ENCODE results near the gene CCDC50. TPM values are rescaled to one million over a fixed set of nuclear protein-coding genes. Genes with fewer than 3 reads are reported as not detected.
A peak's percentile ranks its signal among the peaks of the same experiment; 100 is the strongest.

CCDC50 gene
- 10 to 100 TPM; 22.0 to 23.1 TPM for total RNA-seq

DNA sequence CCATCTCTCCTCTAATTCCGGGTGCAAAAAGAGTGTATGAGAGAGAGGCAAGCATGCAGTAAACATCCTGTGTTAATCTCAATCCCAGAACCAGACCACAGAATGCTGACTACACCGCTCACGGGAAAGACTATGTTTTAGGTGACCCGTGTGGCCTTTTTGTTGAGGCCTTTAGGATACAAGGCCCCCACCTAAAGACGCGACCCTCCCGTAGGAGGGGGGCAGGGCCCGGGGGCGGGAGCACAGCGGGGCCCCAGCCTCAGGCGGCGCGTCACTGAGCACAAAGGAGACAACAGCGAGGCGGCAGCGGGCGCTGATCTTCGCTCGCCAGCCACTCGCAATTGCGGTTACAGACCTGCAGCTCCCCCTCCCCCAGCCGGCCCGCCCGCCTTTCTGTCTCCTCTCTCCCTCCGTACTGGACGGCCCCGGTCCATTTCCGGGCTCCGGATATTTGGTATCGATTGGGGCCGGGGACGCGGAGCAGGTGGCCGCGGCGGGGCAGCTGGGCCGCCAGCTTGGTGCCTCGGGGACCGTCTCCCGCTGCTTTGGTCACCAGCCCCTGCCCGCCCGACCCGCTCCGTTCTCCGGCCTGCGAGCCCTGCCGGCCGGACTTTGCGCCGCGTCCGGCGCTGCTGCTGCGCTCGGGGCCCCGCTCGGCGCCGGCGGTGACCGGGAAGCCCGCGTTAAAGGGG lies at the start of gene CCDC50:
Gene CCDC50 (plus strand): TSS at position 433 of the 692 bp plus-strand sequence. CDS start 281 bp downstream, outside the sequence.
- POLR2A ChIA-PET: no interaction called here
- H3K4me3 Mint-ChIP-seq: peak within 1 kb of the TSS; percentile 79

DNA sequence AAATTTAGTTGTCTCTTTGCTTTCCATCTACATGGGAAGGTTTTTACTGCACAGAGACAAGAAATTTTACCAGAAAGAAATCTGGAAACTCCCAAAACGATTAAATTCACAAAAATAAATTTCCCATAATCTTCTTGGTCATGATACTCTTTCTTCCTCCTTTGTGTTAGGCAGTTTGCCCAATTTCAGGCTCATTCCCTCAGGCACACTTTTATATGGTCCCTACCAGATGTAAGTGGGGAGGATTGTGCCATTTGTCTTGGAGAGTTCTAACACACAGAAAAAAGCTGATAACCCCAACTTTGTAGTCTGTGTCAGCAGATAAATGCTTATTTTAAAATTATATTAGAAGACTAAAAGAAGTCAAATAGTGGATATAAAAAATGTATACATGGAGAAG lies 49.1 kb upstream of the CCDC50 start:
- no peak for DNase-seq
- Mint-ChIP-seq H3K9me3 (no peaks in the 10 kb centered on the region), H3K36me3 (ENCODE audit: low read depth) (no peaks in the 10 kb centered on the region), H3K4me3 (no peak overlapping the region), H3K27ac (no peak overlapping the region), H3K27me3 (peaks cover 5% of the 10 kb centered on the region), H3K4me1 (no peaks in the 10 kb centered on the region)
- POLR2A ChIA-PET: no interaction called here
- CTCF ChIA-PET: interaction anchor here (0.6 kb wide), 1 partner anchor 32 kb away, joined by 3 read pairs; no protein-coding TSS in a partner anchor

More for the DNA sequence above, at the start of gene CCDC50:
- DNase-seq: peak; percentile 64
- H3K27me3 Mint-ChIP-seq: peaks cover 13% of the 10 kb centered on the region
- peak within 1 kb of the TSS; percentile 91 for H3K27ac Mint-ChIP-seq
- peaks cover 25% of the 10 kb centered on the region for H3K4me1 Mint-ChIP-seq
- CTCF ChIA-PET: no interaction called here
- no peaks in the 10 kb centered on the region for H3K9me3 Mint-ChIP-seq
- H3K36me3 Mint-ChIP-seq (ENCODE audit: low read depth): no peaks in the 10 kb centered on the region

- no peaks in the 10 kb centered on the region for H3K9me3 Mint-ChIP-seq
- ChIA-PET CTCF (no interaction called here), POLR2A (no interaction called here)
- H3K36me3 Mint-ChIP-seq (ENCODE audit: low read depth): no peaks in the 10 kb centered on the region
- no peak for DNase-seq
- H3K27me3 Mint-ChIP-seq: peaks cover 5% of the 10 kb centered on the region
- H3K4me1 Mint-ChIP-seq: no peaks in the 10 kb centered on the region
- no peak overlapping the region for H3K27ac Mint-ChIP-seq
- no peak overlapping the region for H3K4me3 Mint-ChIP-seq
Observed at GRCh38 chr3:191280882-191281281, 48.3 kb upstream of the CCDC50 start.

GRCh38 chr3:191282251-191283185 lies 46.7 kb upstream of the CCDC50 start:
- ChIA-PET CTCF (no interaction called here), POLR2A (no interaction called here)
- no peaks in the 10 kb centered on the region for H3K36me3 Mint-ChIP-seq (ENCODE audit: low read depth)
- no peaks in the 10 kb centered on the region for H3K9me3 Mint-ChIP-seq
- H3K4me1 Mint-ChIP-seq: no peaks in the 10 kb centered on the region
- DNase-seq: no peak
- H3K27me3 Mint-ChIP-seq: peaks cover 5% of the 10 kb centered on the region
- H3K27ac Mint-ChIP-seq: no peak overlapping the region
- no peak overlapping the region for H3K4me3 Mint-ChIP-seq

GRCh38 chr3:191283400-191283799 lies 45.8 kb upstream of the CCDC50 start:
- CTCF ChIA-PET: interaction anchor here (1.0 kb wide), 1 partner anchor 18 kb away, joined by 3 read pairs; no protein-coding TSS in a partner anchor

DNA sequence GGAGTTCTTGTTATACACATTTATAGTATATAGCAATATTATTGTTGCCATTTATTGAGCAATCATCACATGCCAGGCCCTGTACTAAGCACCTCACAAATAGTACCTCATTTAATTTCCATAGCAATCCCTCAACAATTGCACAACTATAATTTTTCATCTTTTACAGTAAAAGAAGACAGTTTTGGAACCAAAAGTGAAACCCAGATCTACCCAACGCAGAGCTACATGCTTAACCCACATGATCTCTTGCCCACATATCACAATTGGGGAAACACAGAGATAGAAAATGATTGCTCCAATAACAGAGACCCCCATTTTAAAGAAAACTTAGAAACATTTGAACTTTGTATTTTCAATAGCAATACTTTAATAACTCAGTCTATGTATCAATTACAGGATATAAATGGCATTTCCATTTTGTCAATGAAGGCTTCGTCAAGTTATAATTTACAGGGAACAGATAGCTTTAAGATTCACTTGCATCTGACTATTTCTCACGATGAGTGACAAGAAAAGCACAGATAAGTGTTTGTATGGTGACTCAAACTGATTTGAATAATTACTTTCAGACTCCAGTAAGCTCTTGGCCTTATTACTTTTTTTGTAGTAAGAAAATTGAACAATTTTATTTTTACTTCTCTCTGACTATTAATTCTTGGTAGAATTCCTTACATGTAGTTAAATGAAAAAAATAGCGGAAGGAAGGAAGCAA lies 38.7 kb upstream of the CCDC50 start:
- no peak for DNase-seq
- Mint-ChIP-seq H3K4me1 (peaks cover 14% of the 10 kb centered on the region), H3K27ac (peak overlapping the region; percentile 78), H3K27me3 (no peaks in the 10 kb centered on the region), H3K9me3 (no peaks in the 10 kb centered on the region), H3K36me3 (ENCODE audit: low read depth) (no peaks in the 10 kb centered on the region), H3K4me3 (peak overlapping the region; percentile 33)
- ChIA-PET POLR2A (no interaction called here), CTCF (no interaction called here)

More at GRCh38 chr3:191283400-191283799, 45.8 kb upstream of the CCDC50 start:
- no peaks in the 10 kb centered on the region for H3K4me1 Mint-ChIP-seq
- no peaks in the 10 kb centered on the region for H3K36me3 Mint-ChIP-seq (ENCODE audit: low read depth)
- no peak overlapping the region for H3K4me3 Mint-ChIP-seq
- H3K9me3 Mint-ChIP-seq: no peaks in the 10 kb centered on the region
- H3K27ac Mint-ChIP-seq: no peak overlapping the region
- peaks cover 5% of the 10 kb centered on the region for H3K27me3 Mint-ChIP-seq
- POLR2A ChIA-PET: no interaction called here
- DNase-seq: no peak

- H3K27me3 Mint-ChIP-seq: peaks cover 4% of the 10 kb centered on the region
- no peak for DNase-seq
- H3K9me3 Mint-ChIP-seq: no peaks in the 10 kb centered on the region
- POLR2A ChIA-PET: no interaction called here
- H3K27ac Mint-ChIP-seq: no peak overlapping the region
- no peaks in the 10 kb centered on the region for H3K36me3 Mint-ChIP-seq (ENCODE audit: low read depth)
- CTCF ChIA-PET: interaction anchor here (0.8 kb wide), 1 partner anchor 24 kb away, joined by 3 read pairs; no protein-coding TSS in a partner anchor
- peaks cover 14% of the 10 kb centered on the region for H3K4me1 Mint-ChIP-seq
- no peak overlapping the region for H3K4me3 Mint-ChIP-seq
Observed at GRCh38 chr3:191292243-191293015, 36.8 kb upstream of the CCDC50 start.

DNA sequence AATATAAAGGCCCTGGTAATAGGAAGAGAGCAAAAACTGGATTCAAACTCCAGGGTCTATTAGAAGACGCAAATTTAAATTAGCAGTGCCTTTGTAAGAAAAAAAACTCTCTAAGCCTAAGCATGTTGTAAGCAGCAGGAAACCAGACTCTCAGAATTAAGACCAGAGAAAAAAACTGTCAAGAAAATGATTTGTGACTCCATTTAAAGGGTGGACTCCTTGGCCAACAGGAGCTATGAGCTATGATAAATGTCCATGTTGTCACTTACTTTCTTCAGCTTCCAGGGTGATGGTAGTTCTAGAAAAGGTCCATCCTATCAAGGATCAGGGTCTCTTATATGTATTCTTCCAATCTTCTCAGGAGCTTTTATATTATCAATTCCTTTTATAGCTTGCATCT lies 34.9 kb upstream of the CCDC50 start:
- Mint-ChIP-seq H3K4me3 (no peak overlapping the region), H3K9me3 (no peaks in the 10 kb centered on the region), H3K27me3 (peaks cover 5% of the 10 kb centered on the region), H3K36me3 (ENCODE audit: low read depth) (no peaks in the 10 kb centered on the region), H3K27ac (no peak overlapping the region), H3K4me1 (peaks cover 14% of the 10 kb centered on the region)
- CTCF ChIA-PET: no interaction called here
- POLR2A ChIA-PET: no interaction called here
- DNase-seq: no peak

GRCh38 chr3:191296041-191296541 lies 33.1 kb upstream of the CCDC50 start:
- Mint-ChIP-seq H3K27ac (no peak overlapping the region), H3K36me3 (ENCODE audit: low read depth) (no peaks in the 10 kb centered on the region), H3K4me3 (no peak overlapping the region), H3K4me1 (peaks cover 3% of the 10 kb centered on the region), H3K27me3 (peaks cover 5% of the 10 kb centered on the region), H3K9me3 (no peaks in the 10 kb centered on the region)
- ChIA-PET POLR2A (no interaction called here), CTCF (no interaction called here)
- DNase-seq: no peak

GRCh38 chr3:191298846-191299245 lies 30.3 kb upstream of the CCDC50 start:
- Mint-ChIP-seq H3K4me3 (no peak overlapping the region), H3K36me3 (ENCODE audit: low read depth) (no peaks in the 10 kb centered on the region), H3K27ac (no peak overlapping the region), H3K27me3 (peaks cover 5% of the 10 kb centered on the region), H3K9me3 (no peaks in the 10 kb centered on the region), H3K4me1 (no peaks in the 10 kb centered on the region)
- CTCF ChIA-PET: no interaction called here
- DNase-seq: no peak
- POLR2A ChIA-PET: no interaction called here

DNA sequence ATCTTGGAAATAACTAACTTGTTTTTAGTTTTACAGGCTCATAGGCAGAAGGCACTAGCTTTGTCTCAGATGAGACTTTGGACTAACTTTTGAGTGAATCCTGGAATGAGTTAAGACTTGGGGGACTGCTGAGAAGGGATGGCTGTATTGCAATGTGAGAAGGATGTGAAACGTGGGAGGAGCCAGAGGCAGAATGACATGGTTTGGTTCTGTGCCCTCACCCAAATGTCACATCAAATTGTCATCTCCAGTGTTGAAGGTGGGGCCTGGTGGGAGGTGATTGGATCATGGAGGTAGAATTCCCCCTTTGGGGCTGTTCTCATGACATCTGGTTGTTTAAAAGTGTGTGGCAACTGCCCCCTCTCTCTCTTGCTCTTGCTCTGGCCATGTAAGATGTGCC lies 28.8 kb upstream of the CCDC50 start:
- Mint-ChIP-seq H3K4me3 (no peak overlapping the region), H3K4me1 (no peaks in the 10 kb centered on the region), H3K9me3 (no peaks in the 10 kb centered on the region), H3K27ac (no peak overlapping the region), H3K36me3 (ENCODE audit: low read depth) (no peaks in the 10 kb centered on the region), H3K27me3 (peaks cover 5% of the 10 kb centered on the region)
- DNase-seq: no peak
- POLR2A ChIA-PET: no interaction called here
- CTCF ChIA-PET: no interaction called here

DNA sequence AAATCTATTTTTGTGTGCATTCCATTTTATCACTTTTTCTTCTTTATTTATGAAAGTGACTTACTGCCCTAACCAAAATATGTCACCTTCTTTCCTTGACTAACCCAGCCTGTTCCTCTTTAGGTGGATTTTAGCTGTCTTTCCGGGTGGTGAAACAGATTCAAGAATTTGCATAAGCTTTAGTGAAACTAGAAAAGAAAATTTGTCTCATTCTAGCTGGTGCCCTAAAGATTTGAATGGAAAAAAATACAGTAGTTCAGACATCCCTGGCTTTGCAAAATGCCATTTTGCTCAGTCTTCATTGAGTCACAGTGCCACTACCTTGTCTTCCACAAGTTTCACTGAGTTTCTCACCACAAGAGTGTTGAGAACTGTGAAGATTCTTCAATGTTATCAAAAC lies 28.2 kb upstream of the CCDC50 start:
- Mint-ChIP-seq H3K27ac (no peak overlapping the region), H3K9me3 (no peaks in the 10 kb centered on the region), H3K36me3 (ENCODE audit: low read depth) (no peaks in the 10 kb centered on the region), H3K4me1 (no peaks in the 10 kb centered on the region), H3K27me3 (peaks cover 5% of the 10 kb centered on the region), H3K4me3 (no peak overlapping the region)
- POLR2A ChIA-PET: no interaction called here
- CTCF ChIA-PET: no interaction called here
- no peak for DNase-seq
